A549 (cell line): ENCODE data around the gene PCDHA1. TPM values are rescaled to one million over a fixed set of nuclear protein-coding genes. Genes with fewer than 3 reads are reported as not detected.
A peak's percentile ranks its signal among the peaks of the same experiment; 100 is the strongest.

ENCODE experiments used
- ATAC-seq, 2 experiments: fragments of 200-7000 bp in 1 of 2; fragments of >200 bp in 1 of 2; cut with Nextera tagmentation in 1 of 2; cut with Tn5 transposase in 1 of 2; 3 replicates each; pipeline versions ENCODE4 v1.8.0 to v1.9.1; 2018 to 2020; ENCODE audit warnings: mild to moderate bottlenecking in 1 of 2, moderate library complexity in 1 of 2
- CTCF ChIA-PET: fragments of 300-600 bp; sonication (Branson Sonifier 250); formaldehyde crosslinking; extraction: SDS; loops from one replicate; lab custom pipeline; 2021; ENCODE audit warnings: antibody characterized with exemption, inconsistent platforms; lab: Yijun Ruan, JAX
- POLR2A ChIA-PET: fragments of 350-600 bp; formaldehyde crosslinking; extraction: SDS; loops from one replicate; lab custom pipeline; 2021; ENCODE audit warnings: antibody characterized with exemption, inconsistent platforms; lab: Yijun Ruan, JAX
- DNase-seq, 2 experiments: peaks; one replicate each; pipeline versions ENCODE4 v3.0.0 to v3.0.0-alpha.2; 2011 to 2016; ENCODE audit warnings: low read depth in 1 of 2, low spot score in 1 of 2
- FAIRE-seq: peaks from 2 replicates; lab custom pipeline; 2011; peaks lifted over from hg19 to GRCh38; lab: Jason Lieb, UNC
- H3K27ac ChIP-seq, 2 experiments: fragments of >200 bp; sonication (Bioruptor Twin); formaldehyde crosslinking; 3 replicates each; pipeline ENCODE4 v1.5.1; 2016 to 2017
- H3K4me1 ChIP-seq: fragments of >200 bp; sonication (Bioruptor Twin); formaldehyde crosslinking; 3 replicates; pipeline ENCODE4 v1.6.1; 2016
- H3K4me2 ChIP-seq: fragments of >200 bp; sonication (Bioruptor Twin); formaldehyde crosslinking; 3 replicates; pipeline ENCODE4 v1.6.1; 2016
- H3K4me3 ChIP-seq: fragments of >200 bp; sonication (Bioruptor Twin); formaldehyde crosslinking; 3 replicates; pipeline ENCODE4 v1.5.1; 2016
- H3K9me3 ChIP-seq: fragments of >200 bp; sonication (Bioruptor Twin); formaldehyde crosslinking; 3 replicates; pipeline ENCODE4 v1.6.1; 2016
- CBX2 ChIP-seq: fragments of 200-600 bp; sonication (generic); IDR thresholded peaks from 2 replicates; pipeline ENCODE4 v1.6.1; 2016; ENCODE audit warnings: low read depth, mild to moderate bottlenecking, borderline replicate concordance
- CBX8 ChIP-seq: fragments of 200-600 bp; sonication (generic); IDR thresholded peaks from 2 replicates; pipeline ENCODE4 v1.6.1; 2016
- CEBPB ChIP-seq, 2 experiments: fragments of >200 bp in 1 of 2; sonication (Bioruptor Twin) in 1 of 2; formaldehyde crosslinking in 1 of 2; IDR thresholded peaks; 2 replicates each; pipeline ENCODE4 v1.6.1; 2012 to 2016
- CHD4 ChIP-seq: fragments of 200-600 bp; sonication (generic); IDR thresholded peaks from 2 replicates; pipeline ENCODE4 v1.6.1; 2016; ENCODE audit warnings: antibody characterized with exemption, mild to moderate bottlenecking, borderline replicate concordance
- EHF ChIP-seq: fragments of 250-450 bp; sonication (Bioruptor Pico); IDR thresholded peaks from 2 replicates; pipeline ENCODE4 v1.5.0; 2020; ENCODE audit warnings: mild to moderate bottlenecking
- EHMT2 ChIP-seq: fragments of 200-600 bp; sonication (generic); IDR thresholded peaks from 2 replicates; pipeline ENCODE4 v1.6.1; 2016; ENCODE audit warnings: antibody characterized with exemption, low read depth, mild to moderate bottlenecking, moderate library complexity
- ESRRA ChIP-seq: fragments of 150-350 bp; IDR thresholded peaks from 2 replicates; pipeline ENCODE4 v1.6.1; 2014; ENCODE audit warnings: mild to moderate bottlenecking, low read length, borderline replicate concordance
- GATA3 ChIP-seq: IDR thresholded peaks from 2 replicates; pipeline ENCODE4 v1.6.1; 2012; ENCODE audit warnings: borderline replicate concordance
- HDAC2 ChIP-seq: fragments of 200-600 bp; sonication (generic); IDR thresholded peaks from 2 replicates; pipeline ENCODE4 v1.6.1; 2016
- HEYL ChIP-seq: fragments of 250-450 bp; sonication (Bioruptor Pico); IDR thresholded peaks from 2 replicates; pipeline ENCODE4 v1.8.0; 2021; ENCODE audit warnings: mild to moderate bottlenecking, moderate library complexity
- HOXB13 ChIP-seq: fragments of 250-450 bp; sonication (Bioruptor Pico); IDR thresholded peaks from 2 replicates; pipeline ENCODE4 v1.5.0; 2020; ENCODE audit warnings: low read depth, mild to moderate bottlenecking, moderate library complexity
- JUN ChIP-seq, 2 experiments: fragments of >200 bp; sonication (Bioruptor Twin); formaldehyde crosslinking; IDR thresholded peaks; 2 replicates in 1 of 2; 3 replicates in 1 of 2; pipeline ENCODE4 v1.6.1; 2016 to 2017
- KDM5A ChIP-seq: fragments of 200-600 bp; sonication (generic); IDR thresholded peaks from 2 replicates; pipeline ENCODE4 v1.6.1; 2016; ENCODE audit warnings: antibody characterized with exemption, mild to moderate bottlenecking
- MYC ChIP-seq: IDR thresholded peaks from 2 replicates; pipeline ENCODE4 v1.6.1; 2012; ENCODE audit warnings: mild to moderate bottlenecking, inconsistent platforms, low read length, improper control_type of control experiment, borderline replicate concordance
- NFE2L2 ChIP-seq: fragments of 150-350 bp; conservative IDR thresholded peaks from 2 replicates; pipeline ENCODE4 v1.6.1; 2014; ENCODE audit warnings: low read length
- NPAS2 ChIP-seq: fragments of 250-450 bp; sonication (Bioruptor Pico); IDR thresholded peaks from 2 replicates; pipeline ENCODE4 v1.8.0; 2022; ENCODE audit warnings: mild to moderate bottlenecking, moderate library complexity, borderline replicate concordance
- NR3C1 ChIP-seq: fragments of >200 bp; sonication (Bioruptor Twin); formaldehyde crosslinking; IDR thresholded peaks from 3 replicates; pipeline ENCODE4 v1.6.1; 2017
- PHF8 ChIP-seq: fragments of 200-600 bp; sonication (generic); IDR thresholded peaks from 2 replicates; pipeline ENCODE4 v1.6.1; 2016; ENCODE audit warnings: low read depth, mild to moderate bottlenecking, antibody characterized with exemption, moderate library complexity, borderline replicate concordance
- RARB ChIP-seq: fragments of 250-450 bp; sonication (Bioruptor Pico); IDR thresholded peaks from 2 replicates; pipeline ENCODE4 v1.8.0; 2021; ENCODE audit warnings: mild to moderate bottlenecking, moderate library complexity
- RNF2 ChIP-seq: fragments of 200-600 bp; sonication (generic); IDR thresholded peaks from 2 replicates; pipeline ENCODE4 v1.6.1; 2016; ENCODE audit warnings: low read depth, mild to moderate bottlenecking, antibody characterized with exemption, moderate library complexity, borderline replicate concordance
- ZNF302 ChIP-seq: fragments of 250-450 bp; sonication (Bioruptor Pico); IDR thresholded peaks from 2 replicates; pipeline ENCODE4 v1.9.0; 2021; ENCODE audit warnings: inconsistent platforms, mild to moderate bottlenecking, moderate library complexity
- ZSCAN20 ChIP-seq: fragments of 250-450 bp; sonication (Bioruptor Pico); IDR thresholded peaks from 2 replicates; pipeline ENCODE4 v1.8.0; 2022; ENCODE audit warnings: mild to moderate bottlenecking, moderate library complexity
- WGBS: methylation state at CpG from one replicate; pipeline ENCODE4 v1.1.6; 2017; ENCODE audit errors: missing lambda C conversion rate; 5-methylcytosine and 5-hydroxymethylcytosine counted together
- polyA plus RNA-seq, 4 experiments: library from polyadenylated mRNA; depleted of rRNA in 3 of 4; stranded (reverse); fragments of >200 nt; fragmentation: RNase III in 1 of 4; extraction: RNeasy Plus Mini Kit Qiagen cat#74134 plus additional on column Dnase treatment in 1 of 4; gene quantifications; 2 replicates in 3 of 4; 3 replicates in 1 of 4; pipeline ENCODE4 v1.2.3, GENCODE V29; 2011 to 2017
- TF ChIP-seq, protein P1 (sequence below): fragments of >200 bp; sonication (Bioruptor Twin); formaldehyde crosslinking; IDR thresholded peaks from 2 replicates; pipeline ENCODE4 v1.6.1; 2016
- TF ChIP-seq, protein P2 (sequence below): fragments of >200 bp; sonication (Bioruptor Twin); formaldehyde crosslinking; IDR thresholded peaks from 3 replicates; pipeline ENCODE4 v1.6.1; 2016

PCDHA1 gene
- polyA plus RNA-seq, 2 of the 4 experiments (the other 2 are of a cell fraction) = 0.13 to 0.52 TPM

DNA sequence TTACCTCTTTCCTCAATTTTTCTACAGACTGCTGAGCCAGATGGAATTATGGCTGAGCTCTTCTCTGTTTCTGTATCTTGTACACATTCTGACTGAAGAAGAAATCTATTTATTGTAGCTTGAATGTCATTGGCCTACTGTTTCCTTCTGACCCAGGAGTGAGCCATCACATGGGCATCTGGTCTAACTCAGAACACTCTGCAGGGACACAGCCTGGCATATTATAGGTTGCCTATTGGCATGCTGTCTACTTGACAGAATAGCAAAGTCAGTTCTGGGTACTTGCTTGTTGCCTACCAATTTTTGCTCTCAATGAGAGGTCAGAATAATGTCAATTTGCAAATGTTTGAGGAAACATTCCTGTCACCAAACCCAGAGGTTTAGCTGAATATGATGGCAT is 187.6 kb downstream of the PCDHA1 start:
- Histone ChIP-seq H3K4me1 (peaks cover 14% of the 10 kb centered on the region; the same call in 2 of the 3 replicates), H3K9me3 (no peaks in the 10 kb centered on the region), H3K4me3 (no peak overlapping the region), H3K27ac (no peak overlapping the region), H3K4me2 (no peak overlapping the region)
- FAIRE-seq = no peak
- ChIA-PET CTCF (interaction anchor here (2.4 kb wide), 1 partner anchor 47 kb away, joined by 12 read pairs; the partner anchor contains the start of gene PCDHAC1), POLR2A (no interaction called here)
- no peak for DNase-seq
- ATAC-seq = no peak
- no peak for TF ChIP-seq GATA3
- no peak for TF ChIP-seq CHD4
- TF ChIP-seq EHMT2 = no peak
- TF ChIP-seq MYC = no peak
- TF ChIP-seq NR3C1 = no peak
- TF ChIP-seq JUN (IDR thresholded peaks at IDR 0.05) = no peak

DNA sequence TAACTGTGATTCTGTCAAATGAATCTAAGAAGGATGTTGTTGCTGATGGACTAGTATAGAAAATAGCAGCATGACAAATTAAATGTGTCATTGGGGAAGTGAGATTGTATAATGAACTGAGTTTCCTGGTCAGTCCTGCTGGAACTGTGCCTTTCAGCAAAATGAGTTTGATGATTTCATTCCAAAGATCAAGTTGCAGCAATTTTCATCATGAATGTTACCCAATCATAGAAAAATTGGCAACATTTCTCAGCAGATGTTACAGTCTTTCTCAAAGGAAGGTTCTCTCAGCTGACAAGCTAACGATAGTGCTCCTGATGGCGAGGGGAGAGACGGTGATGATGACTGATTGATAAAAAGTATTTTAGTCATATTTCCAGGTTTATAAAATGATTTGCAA is 191.1 kb downstream of the PCDHA1 start:
- Histone ChIP-seq H3K4me1 (peaks cover 14% of the 10 kb centered on the region; the same call in 2 of the 3 replicates), H3K27ac (no peak overlapping the region; a peak in 1 of 6 replicates), H3K4me3 (no peak overlapping the region), H3K9me3 (no peaks in the 10 kb centered on the region), H3K4me2 (no peak overlapping the region; the same call in 2 of the 3 replicates)
- 79% methylated on average over 3 of the region's 3 CpGs for whole genome bisulfite sequencing
- no peak for ATAC-seq
- POLR2A ChIA-PET = no interaction called here
- TF ChIP-seq GATA3 = no peak
- TF ChIP-seq CEBPB (IDR thresholded peaks at IDR 0.05) = 0 out of 4 replicates have a peak, but pooled peaks of 1 of the 2 experiments have one; percentile 58
- TF ChIP-seq ESRRA = no peak
- TF ChIP-seq, protein P1, sequence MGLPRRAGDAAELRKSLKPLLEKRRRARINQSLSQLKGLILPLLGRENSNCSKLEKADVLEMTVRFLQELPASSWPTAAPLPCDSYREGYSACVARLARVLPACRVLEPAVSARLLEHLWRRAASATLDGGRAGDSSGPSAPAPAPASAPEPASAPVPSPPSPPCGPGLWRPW = 0 out of 2 replicates have a peak, but pooled peaks have one; percentile 27
- TF ChIP-seq ZSCAN20 (CRISPR knock-in tag) = no peak
- TF ChIP-seq ZNF302 (CRISPR knock-in tag) = no peak
- TF ChIP-seq PHF8 = no peak
- no peak for TF ChIP-seq HOXB13 (CRISPR knock-in tag)
- no peak for FAIRE-seq
- CTCF ChIA-PET = interaction anchor here (1.0 to 2.1 kb wide), 3 partner anchors 14 to 156 kb away, joined by 3 to 6 read pairs (median 4); partner anchors contain the start of gene PCDHA5
- no peak for DNase-seq

DNA sequence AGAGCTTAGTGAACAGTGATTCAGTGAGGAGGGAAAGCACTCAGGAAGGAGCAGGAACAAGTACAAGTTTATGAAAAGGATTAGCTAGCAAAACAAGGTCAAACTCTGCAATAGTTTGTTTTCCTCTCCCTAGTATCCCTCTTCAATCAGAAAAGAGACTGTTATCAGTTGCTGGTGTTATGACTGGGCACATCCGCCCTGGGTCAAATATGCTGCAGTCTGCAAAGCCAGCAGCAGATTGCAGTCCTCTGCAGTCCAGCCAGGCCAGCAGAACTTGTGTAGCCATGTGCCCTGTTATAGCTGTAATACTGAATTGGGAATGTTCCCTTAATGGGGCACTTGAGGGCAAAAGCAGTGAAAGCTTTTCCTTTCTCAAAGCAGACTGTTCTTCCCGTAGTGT is 192.3 kb downstream of the PCDHA1 start:
- DNase-seq (no peak), ATAC-seq (no peak), FAIRE-seq (no peak)
- ChIA-PET POLR2A (no interaction called here), CTCF (interaction anchor here (2.1 kb wide), 1 partner anchor 157 kb away, joined by 6 read pairs; the partner anchor contains the start of gene PCDHA5)
- WGBS = 54% methylated on average over 2 of the region's 2 CpGs
- H3K4me2 ChIP-seq = no peak overlapping the region
- no peak for TF ChIP-seq HDAC2
- no peak for TF ChIP-seq MYC
- H3K9me3 ChIP-seq = no peaks in the 10 kb centered on the region
- peaks cover 14% of the 10 kb centered on the region; the same call in 2 of the 3 replicates for H3K4me1 ChIP-seq
- H3K27ac ChIP-seq = peak overlapping the region in 1 of 2 experiments; percentile 27; a peak in 1 of 6 replicates
- no peak overlapping the region for H3K4me3 ChIP-seq

DNA sequence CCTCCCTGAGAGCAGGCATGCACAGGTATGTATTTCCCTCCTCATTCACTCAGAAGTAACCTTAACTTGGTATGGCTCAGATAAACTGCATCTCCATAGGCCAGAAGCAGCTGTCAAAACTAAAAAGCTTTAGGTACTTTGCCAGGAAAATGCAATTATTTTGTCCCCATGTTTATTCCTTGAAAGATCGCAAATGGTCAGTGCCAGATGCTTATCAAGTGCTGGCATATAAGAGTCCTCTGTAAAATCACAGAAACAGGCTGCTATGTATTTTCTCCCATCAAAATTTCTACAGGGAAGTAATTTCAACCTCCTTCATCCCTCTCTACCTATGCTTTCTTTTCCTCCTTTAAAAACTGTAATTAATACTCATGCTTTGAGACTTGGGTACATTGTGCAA is 193.0 kb downstream of the PCDHA1 start:
- Histone ChIP-seq H3K4me1 (peaks cover 14% of the 10 kb centered on the region; the same call in 2 of the 3 replicates), H3K4me3 (no peak overlapping the region), H3K27ac (no peak overlapping the region), H3K9me3 (no peaks in the 10 kb centered on the region), H3K4me2 (no peak overlapping the region)
- FAIRE-seq (no peak), ATAC-seq (no peak), DNase-seq (no peak)
- WGBS = 85% methylated on average over 1 of the region's 1 CpG
- ChIA-PET POLR2A (no interaction called here), CTCF (interaction anchor here (0.8 to 1.6 kb wide), 2 partner anchors 11 to 52 kb away, joined by 3 to 4 read pairs; no protein-coding TSS in a partner anchor)
- TF ChIP-seq NFE2L2 (no peak), HEYL (CRISPR knock-in tag) (no peak), KDM5A (no peak), CHD4 (no peak), NPAS2 (no peak), HOXB13 (CRISPR knock-in tag) (no peak), RNF2 (no peak), CBX2 (no peak), RARB (CRISPR knock-in tag) (no peak), EHF (CRISPR knock-in tag) (no peak), CBX8 (no peak)
- TF ChIP-seq, protein P2, sequence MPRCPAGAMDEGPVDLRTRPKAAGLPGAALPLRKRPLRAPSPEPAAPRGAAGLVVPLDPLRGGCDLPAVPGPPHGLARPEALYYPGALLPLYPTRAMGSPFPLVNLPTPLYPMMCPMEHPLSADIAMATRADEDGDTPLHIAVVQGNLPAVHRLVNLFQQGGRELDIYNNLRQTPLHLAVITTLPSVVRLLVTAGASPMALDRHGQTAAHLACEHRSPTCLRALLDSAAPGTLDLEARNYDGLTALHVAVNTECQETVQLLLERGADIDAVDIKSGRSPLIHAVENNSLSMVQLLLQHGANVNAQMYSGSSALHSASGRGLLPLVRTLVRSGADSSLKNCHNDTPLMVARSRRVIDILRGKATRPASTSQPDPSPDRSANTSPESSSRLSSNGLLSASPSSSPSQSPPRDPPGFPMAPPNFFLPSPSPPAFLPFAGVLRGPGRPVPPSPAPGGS = no peak
- TF ChIP-seq, protein P1 = no peak
